Activated B cell treated with CpG ODN at 0.5 μM for 24 hours (primary cell): ENCODE data around the gene ERBB4. TPM values are rescaled to one million over a fixed set of nuclear protein-coding genes. Genes with fewer than 3 reads are reported as not detected.

ENCODE experiments used
- ATAC-seq: fragments of 200-7000 bp; cut with Tn5 transposase; one replicate; pipeline ENCODE4 v1.10.0; 2021; ENCODE audit warnings: low read depth, mild to moderate bottlenecking, moderate library complexity
- CTCF ChIA-PET: fragments of 350-600 bp; sonication (Branson Sonifier 250); formaldehyde crosslinking; loops from one replicate; lab custom pipeline; 2021; ENCODE audit warnings: antibody characterized with exemption; lab: Charles Lee
- POLR2A ChIA-PET: fragments of 350-600 bp; sonication (Branson Sonifier 250); formaldehyde crosslinking; loops from one replicate; lab custom pipeline; 2021; ENCODE audit warnings: antibody characterized with exemption; lab: Charles Lee
- DNase-seq: peaks from one replicate; pipeline ENCODE4 v3.0.0; 2022
- H3K27ac Mint-ChIP-seq: one replicate; pipeline ENCODE4 v1.8.0; 2020; ENCODE audit warnings: mixed read lengths
- H3K27me3 Mint-ChIP-seq: one replicate; pipeline ENCODE4 v1.8.0; 2021; ENCODE audit warnings: mixed read lengths
- H3K36me3 Mint-ChIP-seq: one replicate; pipeline ENCODE4 v1.8.0; 2021; ENCODE audit warnings: low read depth, mixed read lengths
- H3K4me1 Mint-ChIP-seq: one replicate; pipeline ENCODE4 v1.8.0; 2021; ENCODE audit warnings: mixed read lengths
- H3K4me3 Mint-ChIP-seq: one replicate; pipeline ENCODE4 v1.8.0; 2020; ENCODE audit warnings: mild to moderate bottlenecking, mixed read lengths
- H3K9me3 Mint-ChIP-seq: one replicate; pipeline ENCODE4 v1.8.0; 2020; ENCODE audit warnings: mixed read lengths
- CTCF ChIP-seq: fragments of 200-600 bp; IDR thresholded peaks from one replicate; pipeline ENCODE4 v1.8.0; 2022; ENCODE audit warnings: antibody characterized with exemption, mild to moderate bottlenecking
- intact Hi-C: fragments of 100-400 bp; cut with micrococcal nuclease; formaldehyde crosslinking; loops from one replicate; pipeline ENCODE4 v1.15.1; 2024
- total RNA-seq: library from RNA; stranded (reverse); gene quantifications from 2 replicates; pipeline ENCODE4 v1.2.3, GENCODE V29; 2022

Gene ERBB4
- total RNA-seq, 1 donor from 2014 or later, result not detected

GRCh38 chr2:212034841-212035585 lies 503.6 kb downstream of the ERBB4 start:
- ChIA-PET POLR2A (no interaction called here), CTCF (no interaction called here)
- no peaks in the 10 kb centered on the region for H3K27me3 Mint-ChIP-seq
- no peak for ATAC-seq
- no peak for TF ChIP-seq CTCF
- no peaks in the 10 kb centered on the region for H3K9me3 Mint-ChIP-seq
- intact Hi-C loops, result no loop called here
- H3K27ac Mint-ChIP-seq, result no peak overlapping the region
- no peaks in the 10 kb centered on the region for H3K36me3 Mint-ChIP-seq
- no peak for DNase-seq
- no peak overlapping the region for H3K4me3 Mint-ChIP-seq
- no peaks in the 10 kb centered on the region for H3K4me1 Mint-ChIP-seq

GRCh38 chr2:212033888-212034287 lies 504.7 kb downstream of the ERBB4 start:
- CTCF ChIA-PET, result no interaction called here
- H3K27me3 Mint-ChIP-seq, result no peaks in the 10 kb centered on the region
- DNase-seq (no peak), ATAC-seq (no peak)
- POLR2A ChIA-PET, result no interaction called here
- intact Hi-C loops, result no loop called here
- no peaks in the 10 kb centered on the region for H3K9me3 Mint-ChIP-seq
- no peak overlapping the region for H3K27ac Mint-ChIP-seq
- no peaks in the 10 kb centered on the region for H3K36me3 Mint-ChIP-seq
- H3K4me3 Mint-ChIP-seq, result no peak overlapping the region
- TF ChIP-seq CTCF, result no peak
- H3K4me1 Mint-ChIP-seq, result no peaks in the 10 kb centered on the region

GRCh38 chr2:212032536-212033219 lies 505.9 kb downstream of the ERBB4 start:
- ChIA-PET CTCF (no interaction called here), POLR2A (no interaction called here)
- no peak overlapping the region for H3K27ac Mint-ChIP-seq
- H3K4me3 Mint-ChIP-seq, result no peak overlapping the region
- H3K27me3 Mint-ChIP-seq, result no peaks in the 10 kb centered on the region
- H3K9me3 Mint-ChIP-seq, result no peaks in the 10 kb centered on the region
- no peak for DNase-seq
- intact Hi-C loops, result no loop called here
- no peaks in the 10 kb centered on the region for H3K4me1 Mint-ChIP-seq
- TF ChIP-seq CTCF, result no peak
- H3K36me3 Mint-ChIP-seq, result no peaks in the 10 kb centered on the region
- no peak for ATAC-seq

- TF ChIP-seq CTCF, result no peak
- no peak overlapping the region for H3K4me3 Mint-ChIP-seq
- ATAC-seq (no peak), DNase-seq (no peak)
- intact Hi-C loops, result no loop called here
- H3K27me3 Mint-ChIP-seq, result no peaks in the 10 kb centered on the region
- ChIA-PET CTCF (no interaction called here), POLR2A (no interaction called here)
- H3K4me1 Mint-ChIP-seq, result no peaks in the 10 kb centered on the region
- no peaks in the 10 kb centered on the region for H3K9me3 Mint-ChIP-seq
- H3K36me3 Mint-ChIP-seq, result no peaks in the 10 kb centered on the region
- no peak overlapping the region for H3K27ac Mint-ChIP-seq
Observed at GRCh38 chr2:212032032-212032431, 506.6 kb downstream of the ERBB4 start.

- intact Hi-C loops, result no loop called here
- TF ChIP-seq CTCF, result no peak
- H3K36me3 Mint-ChIP-seq, result no peaks in the 10 kb centered on the region
Observed at GRCh38 chr2:212030709-212031108, 507.9 kb downstream of the ERBB4 start.

More at GRCh38 chr2:212030709-212031108, 507.9 kb downstream of the ERBB4 start:
- ChIA-PET POLR2A (no interaction called here), CTCF (no interaction called here)
- Mint-ChIP-seq H3K27ac (no peak overlapping the region), H3K27me3 (no peaks in the 10 kb centered on the region), H3K9me3 (no peaks in the 10 kb centered on the region), H3K4me3 (no peak overlapping the region), H3K4me1 (no peaks in the 10 kb centered on the region)
- DNase-seq (no peak), ATAC-seq (no peak)
